GM19193 (cell line): Measurements from ENCODE around the gene LDLRAD4.

Experiments
- POLR2A ChIP-seq: IDR thresholded peaks from 4 replicates; pipeline ENCODE4 v1.6.1; 2011; ENCODE audit not compliant: insufficient read depth, insufficient read length; ENCODE audit errors: extremely low read depth

LDLRAD4 gene

DNA sequence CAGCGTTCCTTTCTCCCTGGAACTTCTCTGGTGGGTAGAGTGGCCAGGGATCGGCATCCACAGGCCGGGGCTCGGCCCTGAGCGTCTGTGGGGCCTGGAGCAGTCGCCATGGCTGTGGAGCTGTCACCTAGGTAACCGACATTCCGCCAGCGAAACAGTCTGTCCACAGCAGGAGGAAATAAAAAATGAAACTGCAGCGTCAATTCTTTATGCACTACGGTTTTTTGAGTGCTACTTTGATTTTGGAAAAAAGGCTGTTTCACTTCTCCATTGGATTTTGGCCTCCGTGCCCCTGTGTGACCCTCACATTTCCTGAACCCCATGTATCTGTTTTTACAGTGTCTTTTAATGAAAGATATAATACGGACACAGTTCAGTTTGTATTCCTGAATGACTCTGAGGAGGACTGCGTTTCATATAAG, 163.4 kb downstream of the LDLRAD4 start:
- TF ChIP-seq POLR2A: no peak

DNA sequence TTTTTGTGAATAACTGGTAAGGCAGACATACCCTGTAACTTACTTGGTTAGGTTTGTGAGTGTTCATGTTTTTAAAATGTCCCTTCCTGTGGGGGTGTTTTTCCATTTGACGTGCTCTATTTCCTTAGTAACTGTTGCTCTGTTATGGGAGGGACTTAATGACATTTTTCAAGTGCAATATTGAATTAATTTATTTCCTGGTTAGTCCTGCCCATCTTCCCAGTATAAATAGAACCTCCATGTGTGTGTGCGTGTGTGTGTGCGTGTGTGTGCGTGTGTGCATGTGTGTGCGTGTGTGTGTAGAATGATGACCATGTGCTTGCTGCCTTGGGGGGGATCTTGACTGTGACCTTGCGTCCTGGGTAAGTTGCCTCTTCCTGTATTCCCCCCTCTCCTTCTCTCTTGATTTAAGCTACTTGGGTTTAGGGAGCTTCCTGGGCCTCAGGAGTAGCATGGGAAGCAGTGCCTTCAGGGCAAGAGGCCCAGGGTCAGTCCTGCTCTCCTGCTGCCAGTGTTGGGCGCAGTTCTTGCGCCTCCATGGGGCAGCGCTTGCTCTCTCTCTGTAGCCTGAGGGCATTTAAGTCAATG, 163.9 kb downstream of the LDLRAD4 start:
- TF ChIP-seq POLR2A: no peak

DNA sequence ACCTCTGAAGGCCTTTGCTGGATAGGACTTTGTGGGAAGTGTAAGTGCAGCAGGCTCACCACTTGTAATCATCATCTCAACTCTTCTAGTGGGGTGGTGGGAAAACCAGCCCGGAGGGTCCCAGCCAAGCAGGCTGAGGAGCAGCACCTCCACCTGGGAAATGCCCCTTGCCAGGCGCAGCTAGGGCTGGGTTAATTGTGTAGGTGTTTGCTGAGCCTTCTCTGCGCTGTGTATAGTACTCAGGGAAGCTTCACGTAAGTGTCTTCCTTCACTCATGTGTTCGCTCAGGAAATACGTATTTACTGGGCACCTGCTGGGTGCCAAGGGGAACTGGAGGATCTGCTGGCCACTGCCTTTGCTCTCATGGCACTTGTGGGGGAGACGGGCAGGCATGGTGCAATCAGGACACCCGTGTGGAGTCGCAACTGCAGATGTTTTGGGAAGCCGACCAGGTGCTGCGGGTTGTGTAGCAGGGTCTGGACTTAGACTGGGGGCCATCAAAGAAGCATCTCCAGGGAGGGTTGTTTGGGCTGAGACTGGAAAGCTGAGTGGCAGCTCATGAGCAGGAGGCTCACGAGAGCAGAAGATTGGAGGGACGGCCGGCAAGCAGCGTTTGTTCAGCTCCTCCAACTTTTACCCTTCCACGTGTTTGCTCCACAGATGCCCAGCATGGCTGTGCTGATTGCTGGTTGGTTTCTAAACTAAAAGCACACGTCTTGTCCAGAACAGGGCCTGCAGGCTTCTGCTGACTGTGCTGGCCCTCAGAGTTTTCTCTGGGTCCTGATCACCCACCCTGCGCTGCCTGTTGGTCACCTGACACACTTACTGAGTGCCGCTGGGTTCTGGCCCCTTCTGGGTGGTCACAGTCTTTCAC, 164.6 kb downstream of the LDLRAD4 start:
- no peak for TF ChIP-seq POLR2A

DNA sequence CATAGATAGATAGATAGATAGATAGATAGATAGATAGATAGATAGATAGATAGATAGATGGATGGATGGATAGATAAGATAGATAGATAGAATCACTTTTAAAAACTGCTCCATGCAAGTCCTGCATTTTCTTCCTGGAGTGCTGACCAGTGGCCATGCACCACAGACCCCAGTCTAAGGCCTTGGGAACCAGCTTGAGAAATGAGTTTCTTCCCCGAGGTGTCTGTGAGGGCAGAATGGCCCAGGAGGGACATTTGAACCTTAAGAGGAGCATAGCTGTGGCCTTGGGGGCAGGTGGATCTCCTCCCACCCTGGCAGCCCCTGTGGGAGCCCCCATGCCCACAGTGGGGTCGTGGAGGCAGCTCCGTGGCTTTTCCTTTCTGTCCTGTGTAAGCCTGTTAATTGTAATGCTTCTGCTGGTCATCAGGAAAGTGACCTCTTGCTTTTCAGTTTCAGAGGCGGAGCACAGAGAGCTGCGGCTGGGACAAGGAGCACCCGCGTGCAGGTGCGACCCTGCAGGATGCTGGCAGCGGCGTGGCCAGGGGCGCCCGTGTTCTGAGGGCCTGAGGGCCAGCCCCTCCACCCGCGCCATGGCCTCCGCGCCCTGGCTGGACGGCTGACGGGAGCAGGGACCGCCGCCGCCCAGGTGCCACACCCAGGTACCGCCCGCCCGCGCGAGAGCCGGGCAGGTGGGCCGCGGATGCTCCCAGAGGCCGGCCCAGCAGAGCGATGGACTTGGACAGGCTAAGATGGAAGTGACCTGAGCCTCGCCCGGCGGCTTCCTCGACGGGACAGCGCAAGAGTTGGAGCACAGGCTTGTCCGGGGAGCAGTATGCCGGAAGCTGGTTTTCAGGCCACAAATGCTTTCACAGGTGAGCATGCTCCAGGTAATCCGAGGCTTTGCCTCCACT, 168.6 kb downstream of the LDLRAD4 start:
- no peak for TF ChIP-seq POLR2A

DNA sequence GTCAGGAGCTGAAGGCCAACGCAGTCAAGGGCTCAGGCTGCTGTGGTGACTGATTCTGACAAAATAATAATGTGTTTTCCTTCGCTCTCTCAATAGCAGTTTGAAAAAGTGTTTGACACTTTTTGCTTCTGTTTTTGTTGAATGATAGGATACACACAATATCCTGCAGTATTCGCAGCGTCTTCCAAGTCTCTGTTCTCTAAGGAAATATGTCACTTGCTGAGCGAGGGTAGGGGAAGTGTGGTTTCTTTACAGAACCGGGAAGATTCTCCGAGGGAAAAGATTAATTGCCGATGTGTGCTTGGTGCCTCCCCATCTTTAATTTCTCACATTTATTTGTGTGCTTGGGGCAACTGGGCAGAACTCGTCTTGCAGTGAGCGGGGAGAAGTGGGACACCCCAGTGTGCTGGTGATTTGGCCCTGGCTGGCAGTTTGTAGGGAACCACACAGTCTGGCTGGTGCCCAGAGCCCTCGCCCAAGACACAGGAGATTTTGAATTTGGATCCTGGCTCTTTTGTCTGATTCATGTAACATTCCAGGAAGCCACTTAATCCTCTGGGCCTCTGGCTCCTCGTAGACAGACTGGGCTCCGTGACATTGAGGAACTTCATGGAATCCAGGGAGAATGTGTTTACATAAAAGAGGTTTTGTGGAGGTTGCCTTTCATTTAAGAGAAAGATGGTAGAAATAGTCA, 169.4 kb downstream of the LDLRAD4 start:
- no peak for TF ChIP-seq POLR2A

DNA sequence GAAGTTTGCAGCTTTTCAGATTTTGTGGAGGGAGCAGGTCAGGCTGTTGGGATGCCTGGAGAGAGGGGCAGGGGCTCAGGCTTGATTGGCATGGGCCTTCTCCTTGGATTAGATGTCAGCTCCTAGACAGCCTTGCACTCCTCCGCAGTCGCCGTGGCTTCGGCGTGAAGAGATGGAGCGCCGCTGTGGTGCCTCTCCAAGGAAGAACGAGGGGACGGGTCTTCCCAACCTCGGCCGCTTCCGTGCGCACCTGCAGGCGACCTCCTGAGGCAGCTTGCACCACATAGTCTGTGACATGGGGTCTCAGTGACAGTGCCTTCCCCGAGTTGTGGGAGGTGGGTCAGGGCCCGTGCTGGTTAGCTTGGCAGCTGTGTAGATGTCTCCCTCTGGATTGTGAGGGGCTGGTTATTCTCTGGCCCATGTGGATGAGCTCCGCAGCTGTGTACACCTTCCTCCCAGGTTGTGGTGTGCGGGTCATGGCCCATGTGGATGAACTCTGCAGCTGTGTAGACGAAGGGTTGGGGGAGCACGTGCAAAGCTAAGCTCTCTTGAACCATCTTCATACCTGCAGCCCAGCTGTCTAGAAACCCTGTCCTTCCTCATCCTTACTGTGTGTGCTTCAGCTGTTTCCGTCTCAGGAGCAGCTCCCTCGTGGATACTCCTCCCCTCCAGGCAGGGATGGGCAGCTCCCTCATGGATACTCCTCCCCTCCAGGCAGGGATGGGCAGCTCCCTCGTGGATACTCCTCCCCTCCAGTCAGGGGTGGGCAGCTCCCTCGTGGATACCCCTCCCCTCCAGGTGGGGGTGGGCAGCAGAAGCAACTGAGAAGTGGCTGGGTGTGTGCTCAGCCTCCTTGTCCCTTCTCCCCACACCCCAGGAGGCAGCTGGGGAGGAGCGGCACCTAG, 170.3 kb downstream of the LDLRAD4 start:
- no peak for TF ChIP-seq POLR2A

DNA sequence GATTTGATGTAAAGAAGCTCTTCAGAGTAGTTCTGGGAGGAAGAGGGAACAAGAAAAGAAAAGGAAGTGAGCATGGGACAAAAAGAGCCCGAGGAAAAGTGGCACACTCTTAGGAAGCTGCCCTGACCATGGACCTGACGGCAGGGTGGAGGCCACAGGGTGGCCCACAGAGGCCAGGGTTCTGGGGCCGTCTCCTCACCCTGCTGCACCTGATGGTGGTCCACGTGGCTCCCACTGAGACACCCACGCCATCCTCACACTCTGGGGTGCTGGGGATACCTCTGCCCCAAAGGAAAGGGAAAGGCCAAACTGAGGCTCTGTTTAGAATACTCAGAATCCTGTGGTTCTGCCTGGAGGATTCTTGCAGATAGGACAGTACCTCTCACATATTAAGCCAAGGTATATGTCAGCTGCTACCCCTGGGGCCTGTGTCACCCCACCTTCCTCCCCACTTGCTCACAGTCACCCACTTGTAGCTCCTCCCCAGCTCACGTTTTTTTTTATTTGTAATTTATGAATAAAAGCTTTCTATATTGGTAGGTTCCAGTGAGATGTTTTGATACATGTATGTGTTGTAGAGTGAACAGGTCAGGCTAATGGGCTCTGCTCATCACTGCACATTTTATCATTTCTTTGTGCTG, 171.1 kb downstream of the LDLRAD4 start:
- no peak for TF ChIP-seq POLR2A

DNA sequence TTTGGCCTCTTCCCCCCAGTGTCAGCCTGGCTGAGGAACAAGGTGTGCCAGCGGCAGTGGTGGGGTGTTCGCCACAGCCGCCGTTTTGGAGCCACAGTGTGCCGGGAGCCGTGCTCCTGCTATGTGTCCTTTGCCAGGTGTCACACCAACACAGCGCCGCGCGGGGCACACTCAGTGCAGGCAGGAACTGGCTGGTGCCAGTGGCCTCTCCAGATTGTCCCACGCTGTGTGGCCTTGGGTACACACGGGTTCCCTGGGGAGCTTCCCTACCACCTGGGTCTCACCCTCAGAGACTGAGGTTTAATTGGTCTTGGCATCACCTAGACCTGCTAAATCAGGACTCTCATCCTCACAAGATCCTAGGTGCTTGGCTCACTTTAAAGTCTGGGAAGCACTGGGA, 171.6 kb downstream of the LDLRAD4 start:
- TF ChIP-seq POLR2A: no peak

DNA sequence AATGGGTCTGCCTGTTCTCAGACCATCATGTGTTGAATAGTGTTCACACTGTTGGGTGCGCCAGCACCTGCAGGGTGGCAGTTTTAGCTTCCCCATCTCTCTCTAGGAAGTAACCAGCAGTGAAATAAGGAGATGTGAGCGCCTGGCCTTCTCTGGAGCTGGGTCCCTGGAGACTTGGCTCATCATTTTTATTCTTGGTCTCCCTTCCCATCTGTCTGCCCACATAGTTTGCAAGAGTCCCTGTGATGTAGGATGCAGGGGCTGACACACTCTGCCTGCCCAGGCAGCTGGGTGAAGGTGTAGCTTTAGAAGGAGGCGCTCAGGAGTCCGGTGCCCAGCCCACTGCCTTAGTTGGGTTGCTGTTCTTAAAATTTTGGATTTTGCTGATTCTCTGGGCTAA, 172.2 kb downstream of the LDLRAD4 start:
- no peak for TF ChIP-seq POLR2A

DNA sequence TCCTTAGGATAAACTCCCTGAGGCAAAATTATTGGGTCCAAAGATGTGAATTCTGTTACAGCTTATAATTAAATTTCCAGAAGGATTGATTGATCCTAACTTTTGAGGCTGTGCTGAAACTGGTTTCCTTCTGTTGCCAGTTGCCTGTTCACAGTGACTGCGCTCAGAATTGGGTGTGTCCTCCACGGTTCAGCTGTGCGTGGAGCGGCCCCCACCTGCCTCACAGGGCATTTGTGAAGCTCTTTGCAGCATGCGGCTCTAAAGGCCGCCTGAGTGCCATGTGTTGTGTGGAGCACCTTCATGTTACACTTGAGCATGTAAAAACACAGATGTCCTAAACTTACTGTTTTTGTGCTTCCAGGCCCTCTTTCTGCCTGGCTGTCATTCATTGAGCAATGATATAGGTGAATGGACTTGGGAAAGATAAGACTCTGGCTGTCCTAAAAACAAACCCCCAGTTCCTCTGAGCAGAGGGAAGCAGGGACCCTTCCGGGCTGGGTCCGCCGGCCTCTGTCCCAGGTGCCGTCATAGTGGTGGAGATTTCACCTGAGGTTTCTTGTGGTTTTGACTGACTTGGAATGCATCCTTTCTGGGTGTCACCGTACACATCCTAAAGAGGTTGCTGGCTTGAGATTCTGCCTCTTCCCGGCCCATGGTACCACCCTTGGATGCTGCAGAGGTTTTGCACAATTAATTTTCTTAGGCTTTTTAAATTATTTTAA, 173.6 kb downstream of the LDLRAD4 start:
- TF ChIP-seq POLR2A: no peak

DNA sequence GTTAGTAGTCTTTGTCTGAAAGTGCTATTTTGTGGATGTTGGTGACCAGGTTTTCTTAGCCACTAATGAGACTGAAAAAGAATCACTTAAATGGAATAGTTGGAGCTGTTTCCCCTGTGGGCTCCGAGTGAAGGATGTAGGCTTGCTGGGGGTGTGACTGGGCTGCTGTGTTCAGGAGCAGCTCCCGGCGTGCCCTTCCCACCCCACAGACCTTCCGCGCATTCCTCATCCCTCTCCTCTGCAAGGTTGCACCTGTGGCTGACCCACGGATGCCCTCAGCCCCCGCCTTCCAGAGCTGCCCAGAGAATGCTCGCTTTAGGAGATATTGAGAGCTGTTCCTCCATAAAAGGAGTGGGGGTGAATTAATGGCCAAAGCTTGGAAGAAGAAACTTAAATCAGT, 174.3 kb downstream of the LDLRAD4 start:
- TF ChIP-seq POLR2A: no peak

DNA sequence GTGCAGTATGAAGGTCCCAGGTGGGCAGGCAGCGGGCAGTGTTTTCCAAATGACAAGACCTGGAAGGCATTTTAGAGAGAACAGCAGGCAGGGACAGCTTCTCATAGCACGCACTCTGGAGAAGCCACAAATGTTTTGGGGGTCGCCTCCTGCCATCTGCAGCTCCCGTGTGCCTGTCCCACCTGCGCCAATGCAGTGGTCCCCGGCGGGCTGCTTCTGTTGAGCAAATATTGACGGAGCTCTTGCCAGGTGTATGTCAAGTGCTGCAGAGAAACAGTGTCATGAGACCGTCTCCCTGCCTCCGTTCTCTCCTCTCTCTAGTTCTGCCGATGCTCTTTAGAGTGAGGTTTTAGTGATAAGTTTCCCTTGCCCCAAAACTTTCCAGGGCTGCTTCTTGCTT, 174.8 kb downstream of the LDLRAD4 start:
- TF ChIP-seq POLR2A: no peak

DNA sequence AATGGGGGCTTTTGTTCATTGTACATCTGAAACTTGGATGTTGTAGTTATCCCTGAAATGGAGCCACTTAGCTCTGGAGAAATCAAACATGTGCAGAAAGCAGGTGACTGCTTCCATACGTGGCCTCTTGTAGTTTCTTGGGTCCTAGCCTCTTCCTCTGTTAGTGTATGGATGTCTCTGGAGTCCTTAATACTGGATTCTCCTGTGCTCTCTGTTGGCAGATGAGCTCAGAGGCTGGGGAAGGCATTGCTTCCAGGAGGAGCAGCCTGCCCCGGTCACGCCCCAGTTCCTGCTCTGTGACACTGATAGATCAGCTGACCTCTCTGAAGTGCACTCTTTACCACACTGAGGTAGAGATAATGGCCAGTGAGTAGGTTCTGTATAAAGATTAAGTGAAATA, 176.2 kb downstream of the LDLRAD4 start:
- TF ChIP-seq POLR2A: no peak
